ENCODE data around the gene SLC17A2. TPM values are rescaled to one million over a fixed set of nuclear protein-coding genes. Genes with fewer than 3 reads are reported as not detected.

SLC17A2 gene
- total and polyA plus RNA-seq, 2 of the 13 experiments (the other 11 are each of a cell fraction or from before 2014, with no cell fraction given) = 11.2 to 32.4 TPM

GRCh38 chr6:25863360-25863759 is 67.1 kb downstream of the SLC17A2 start (continued):
- no peak for TF ChIP-seq HMGXB3 (CRISPR knock-in tag; IDR thresholded peaks at IDR 0.05; ENCODE audit: borderline replicate concordance)
- no peak for TF ChIP-seq JUNB (CRISPR knock-in tag; IDR thresholded peaks at IDR 0.05; ENCODE audit: borderline replicate concordance)
- no peak for TF ChIP-seq SIN3B (IDR thresholded peaks at IDR 0.05; ENCODE audit: low read length)
- TF ChIP-seq IRF2 (CRISPR knock-in tag; IDR thresholded peaks at IDR 0.05) = 0 out of 2 replicates have a peak, but pooled peaks have one; percentile 34
- no peak for TF ChIP-seq REST (IDR thresholded peaks at IDR 0.05; ENCODE audit: borderline replicate concordance in 1 of 2, low read depth in 1 of 2, low read length in 2 of 2)
- TF ChIP-seq GLMP (CRISPR knock-in tag; IDR thresholded peaks at IDR 0.05; ENCODE audit: borderline replicate concordance) = no peak
- TF ChIP-seq ZNF772 (CRISPR knock-in tag; IDR thresholded peaks at IDR 0.05) = no peak
- no peak for TF ChIP-seq IKZF5 (CRISPR knock-in tag; IDR thresholded peaks at IDR 0.05)
- TF ChIP-seq HDAC1 (CRISPR knock-in tag; IDR thresholded peaks at IDR 0.05) = peak; percentile 57
- no peak for TF ChIP-seq ELK4 (CRISPR knock-in tag; IDR thresholded peaks at IDR 0.05; ENCODE audit: borderline replicate concordance)
- TF ChIP-seq RAD21 (CRISPR knock-in tag; IDR thresholded peaks at IDR 0.05) = no peak
- TF ChIP-seq MED1 (CRISPR knock-in tag; IDR thresholded peaks at IDR 0.05) = peak; percentile 67
- no peak for TF ChIP-seq ESRRA (CRISPR knock-in tag; IDR thresholded peaks at IDR 0.05; ENCODE audit: low read depth)
- no peak for TF ChIP-seq MTA3 (CRISPR knock-in tag; IDR thresholded peaks at IDR 0.05)
- no peak for TF ChIP-seq CCDC6 (CRISPR knock-in tag; IDR thresholded peaks at IDR 0.05)
- TF ChIP-seq ZNF12 (CRISPR knock-in tag; IDR thresholded peaks at IDR 0.05) = no peak; the same call in 1 of the 2 replicates
- peak; percentile 50; the same call in 1 of the 2 replicates for TF ChIP-seq FOXP4 (CRISPR knock-in tag; IDR thresholded peaks at IDR 0.05)
